ENCODE measurements around the gene LYZL6.

Gene LYZL6

GRCh38 chr17:35893751-35894150, 49.8 kb downstream of the LYZL6 start:
- TF ChIP-seq MAX (IDR thresholded peaks at IDR 0.05) (no peak), EP300 (IDR thresholded peaks at IDR 0.05; ENCODE audit: borderline replicate concordance) (no peak), ZBTB7A (IDR thresholded peaks at IDR 0.05; ENCODE audit: low read depth) (no peak), USF1 (IDR thresholded peaks at IDR 0.05) (no peak), YY1 (IDR thresholded peaks at IDR 0.05; ENCODE audit: low read depth) (no peak), TCF12 (IDR thresholded peaks at IDR 0.05; ENCODE audit: low read depth) (no peak), EGR1 (IDR thresholded peaks at IDR 0.05) (no peak), FOXM1 (IDR thresholded peaks at IDR 0.05; ENCODE audit: borderline replicate concordance, low read depth) (no peak), CEBPB (IDR thresholded peaks at IDR 0.05) (no peak), RAD21 (IDR thresholded peaks at IDR 0.05; ENCODE audit: low read depth) (no peak)

GRCh38 chr17:35892091-35893035, 51.1 kb downstream of the LYZL6 start:
- TF ChIP-seq REST (IDR thresholded peaks at IDR 0.05; ENCODE audit: low read depth) (no peak), USF1 (IDR thresholded peaks at IDR 0.05) (no peak), NFIC (IDR thresholded peaks at IDR 0.05) (no peak), YY1 (IDR thresholded peaks at IDR 0.05; ENCODE audit: low read depth) (no peak), ZBTB7A (IDR thresholded peaks at IDR 0.05; ENCODE audit: low read depth) (no peak), TAF1 (IDR thresholded peaks at IDR 0.05; ENCODE audit: low read depth) (no peak), RAD21 (IDR thresholded peaks at IDR 0.05; ENCODE audit: low read depth) (no peak), FOXM1 (IDR thresholded peaks at IDR 0.05; ENCODE audit: borderline replicate concordance, low read depth) (no peak), MAX (IDR thresholded peaks at IDR 0.05) (no peak), CREB1 (IDR thresholded peaks at IDR 0.05; ENCODE audit: low read depth) (no peak), EP300 (IDR thresholded peaks at IDR 0.05; ENCODE audit: borderline replicate concordance) (no peak), CEBPB (IDR thresholded peaks at IDR 0.05) (no peak), EGR1 (IDR thresholded peaks at IDR 0.05) (no peak), TEAD4 (IDR thresholded peaks at IDR 0.05) (no peak), TCF12 (IDR thresholded peaks at IDR 0.05; ENCODE audit: low read depth) (no peak)

GRCh38 chr17:35891269-35891668, 52.2 kb downstream of the LYZL6 start:
- TF ChIP-seq TEAD4 (IDR thresholded peaks at IDR 0.05) (no peak), ZBTB7A (IDR thresholded peaks at IDR 0.05; ENCODE audit: low read depth) (no peak), FOXM1 (IDR thresholded peaks at IDR 0.05; ENCODE audit: borderline replicate concordance, low read depth) (no peak), EP300 (IDR thresholded peaks at IDR 0.05; ENCODE audit: borderline replicate concordance) (no peak), YY1 (IDR thresholded peaks at IDR 0.05; ENCODE audit: low read depth) (no peak), USF1 (IDR thresholded peaks at IDR 0.05) (no peak), TAF1 (IDR thresholded peaks at IDR 0.05; ENCODE audit: low read depth) (no peak), EGR1 (IDR thresholded peaks at IDR 0.05) (no peak), NFIC (IDR thresholded peaks at IDR 0.05) (no peak), REST (IDR thresholded peaks at IDR 0.05; ENCODE audit: low read depth) (no peak)

GRCh38 chr17:35890774-35891155, 52.7 kb downstream of the LYZL6 start:
- no peak for TF ChIP-seq TCF12 (IDR thresholded peaks at IDR 0.05; ENCODE audit: low read depth)
- no peak for TF ChIP-seq USF1 (IDR thresholded peaks at IDR 0.05)
